AG04450 (cell line): ENCODE results near the gene KLHL29. TPM values are rescaled to one million over a fixed set of nuclear protein-coding genes. Genes with fewer than 3 reads are reported as not detected.

Experiments used
- CTCF ChIA-PET: fragments of 300-600, 350-600 bp; formaldehyde crosslinking; extraction: SDS; loops from one replicate; lab custom pipeline; 2022; ENCODE audit warnings: antibody characterized with exemption, inconsistent platforms; lab: Charles Lee
- POLR2A ChIA-PET: fragments of 350-600 bp; formaldehyde crosslinking; extraction: SDS; loops from one replicate; lab custom pipeline; 2021; ENCODE audit warnings: antibody characterized with exemption, inconsistent platforms; lab: Yijun Ruan, JAX
- DNase-seq: peaks from one replicate; pipeline ENCODE4 v3.0.0-alpha.2; 2011; ENCODE audit warnings: low read depth, low spot score
- H3K27ac ChIP-seq: one replicate; pipeline ENCODE4 v1.5.1; 2012; ENCODE audit warnings: low read depth, low read length, control low read depth
- H3K27me3 ChIP-seq: one replicate; pipeline ENCODE4 v1.6.0; 2012; ENCODE audit warnings: low read length; ENCODE audit not compliant: control insufficient read depth, insufficient read depth
- H3K4me3 ChIP-seq: 2 replicates; pipeline ENCODE4 v1.5.1; 2011; ENCODE audit warnings: mild to moderate bottlenecking, low read depth, low read length, control low read depth
- H3K9me3 ChIP-seq: 2 replicates; pipeline ENCODE4 v1.5.1; 2012; ENCODE audit warnings: low read length; ENCODE audit not compliant: control insufficient read depth, insufficient read depth
- CTCF ChIP-seq: IDR thresholded peaks from 2 replicates; pipeline ENCODE4 v1.5.1; 2011; ENCODE audit warnings: low read depth, low read length, control low read depth, inconsistent platforms
- polyA plus RNA-seq: library from polyadenylated mRNA; depleted of rRNA; stranded (reverse); fragments of >200 nt; gene quantifications from 2 replicates; pipeline ENCODE4 v1.2.3, GENCODE V29; 2011

Gene KLHL29
- polyA plus RNA-seq, 1 experiment: 3.6 TPM

DNA sequence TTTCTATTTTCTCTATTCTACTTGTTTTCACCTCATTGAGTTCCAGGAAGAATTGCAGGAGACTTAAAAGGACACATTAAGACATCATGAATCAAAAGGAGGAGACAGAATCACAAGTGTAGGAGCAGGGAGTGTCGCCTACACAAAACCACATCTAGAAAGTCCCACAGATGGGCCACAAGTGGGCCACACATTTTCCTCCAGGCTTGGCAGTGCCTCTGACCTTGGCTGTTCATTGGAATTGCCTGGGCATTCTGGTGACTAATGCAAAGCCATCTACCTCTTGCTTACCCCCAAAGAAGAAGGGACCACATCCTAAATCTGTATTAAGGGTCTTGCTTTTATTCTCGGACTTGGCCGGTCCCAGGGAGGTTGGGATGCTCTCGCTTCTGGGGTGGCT, 103.6 kb downstream of the KLHL29 start:
- no peak overlapping the region for H3K4me3 ChIP-seq
- H3K27me3 ChIP-seq: peaks cover 5% of the 10 kb centered on the region
- ChIA-PET POLR2A (no interaction called here), CTCF (no interaction called here)
- H3K9me3 ChIP-seq: no peaks in the 10 kb centered on the region
- DNase-seq: no peak
- no peak overlapping the region for H3K27ac ChIP-seq
- no peak for TF ChIP-seq CTCF

DNA sequence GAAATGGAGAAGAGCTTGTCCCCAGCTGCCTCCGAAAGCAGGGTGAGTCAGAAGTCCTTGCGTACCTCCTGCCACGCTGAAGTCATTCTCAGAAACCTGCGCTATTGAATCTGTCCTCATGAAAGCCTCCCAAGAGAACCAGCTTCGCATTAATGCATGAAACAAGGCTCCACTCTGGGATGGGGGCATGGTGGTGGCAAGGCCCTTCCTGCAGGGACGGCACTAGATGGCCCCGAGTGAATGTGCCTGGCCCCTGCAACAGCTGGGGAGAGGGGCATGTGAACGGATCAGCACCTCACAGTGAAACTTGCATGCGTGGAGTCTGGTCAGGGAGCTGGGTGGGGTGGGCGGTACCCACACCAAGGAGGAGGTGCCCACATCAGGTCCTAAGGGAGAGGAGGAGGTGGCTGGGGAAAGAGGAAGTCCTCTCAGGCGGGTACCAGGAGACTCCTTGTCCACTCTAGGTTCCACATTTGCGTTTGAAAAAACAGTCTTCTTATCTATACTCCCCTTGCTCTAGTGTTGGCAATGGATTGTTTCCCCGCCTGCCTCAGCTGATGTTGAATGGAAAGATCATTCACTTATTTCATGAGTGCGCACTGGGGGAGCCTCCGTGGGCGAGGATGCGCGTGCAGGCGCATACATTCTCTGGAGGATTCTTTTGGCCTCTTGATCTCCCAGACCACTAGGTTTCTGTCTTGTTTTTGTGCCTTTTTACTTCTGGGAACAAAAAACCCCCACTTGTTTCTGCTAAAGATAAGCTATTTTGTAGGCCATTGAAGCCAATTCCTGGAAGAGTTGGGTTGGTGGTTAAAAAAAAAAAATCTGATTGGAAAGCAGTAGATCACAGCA, 104.7 kb downstream of the KLHL29 start:
- Histone ChIP-seq H3K27ac (no peak overlapping the region), H3K27me3 (peaks cover 5% of the 10 kb centered on the region), H3K9me3 (no peaks in the 10 kb centered on the region), H3K4me3 (no peak overlapping the region)
- no peak for TF ChIP-seq CTCF
- POLR2A ChIA-PET: no interaction called here
- CTCF ChIA-PET: interaction anchor here (0.6 kb wide), 1 partner anchor 52 kb away, joined by 6 read pairs; no protein-coding TSS in a partner anchor
- DNase-seq: no peak

DNA sequence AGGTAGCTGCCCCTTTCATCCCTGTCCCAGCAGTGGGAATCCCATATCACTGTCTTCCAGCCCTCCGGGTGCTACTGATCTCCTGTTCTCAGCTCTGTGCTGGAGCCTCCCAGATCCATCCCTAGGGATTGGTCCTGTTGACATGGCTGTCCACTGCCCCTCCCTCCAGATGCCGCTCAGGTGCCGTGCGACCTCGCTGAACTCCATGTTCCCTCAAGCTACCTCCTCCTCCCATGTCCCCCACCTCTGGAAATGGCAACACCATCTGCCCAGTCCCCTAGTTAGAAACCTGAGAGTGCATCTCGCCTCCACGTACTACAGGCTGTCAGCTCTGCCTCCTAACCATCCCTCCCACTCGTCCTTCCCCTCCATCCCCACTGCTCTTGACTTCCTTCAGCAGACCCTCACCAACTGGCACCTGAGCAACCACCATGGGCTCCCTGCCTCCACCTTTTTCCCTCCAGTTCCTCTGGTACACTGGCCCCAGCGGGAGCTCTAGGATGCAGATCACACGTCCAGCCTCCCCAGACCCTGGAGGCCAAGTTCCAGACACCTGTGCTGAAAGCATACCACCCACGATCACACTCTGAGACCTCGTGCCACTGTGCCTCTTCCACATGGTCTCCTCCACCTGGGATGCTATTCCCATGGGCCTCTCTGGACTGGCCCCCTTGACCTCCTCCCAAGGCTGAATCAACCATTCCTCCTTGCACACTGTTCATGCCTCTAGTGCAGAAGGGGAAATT, 106.8 kb downstream of the KLHL29 start:
- H3K27ac ChIP-seq: no peak overlapping the region
- H3K27me3 ChIP-seq: peaks cover 2% of the 10 kb centered on the region
- POLR2A ChIA-PET: no interaction called here
- CTCF ChIA-PET: no interaction called here
- no peak overlapping the region for H3K4me3 ChIP-seq
- DNase-seq: no peak
- H3K9me3 ChIP-seq: no peaks in the 10 kb centered on the region
- no peak for TF ChIP-seq CTCF

- Histone ChIP-seq H3K27me3 (peaks cover 2% of the 10 kb centered on the region), H3K27ac (no peak overlapping the region), H3K9me3 (no peaks in the 10 kb centered on the region), H3K4me3 (no peak overlapping the region)
- no peak for TF ChIP-seq CTCF
- ChIA-PET CTCF (no interaction called here), POLR2A (no interaction called here)
- no peak for DNase-seq
Measured at GRCh38 chr2:23492337-23492675, 107.3 kb downstream of the KLHL29 start.

- peaks cover 2% of the 10 kb centered on the region for H3K27me3 ChIP-seq
- TF ChIP-seq CTCF: no peak
- H3K27ac ChIP-seq: no peak overlapping the region
- ChIA-PET POLR2A (no interaction called here), CTCF (interaction anchor here (1.0 kb wide), 1 partner anchor 17 kb away, joined by 3 read pairs; no protein-coding TSS in a partner anchor)
- no peak overlapping the region for H3K4me3 ChIP-seq
- no peaks in the 10 kb centered on the region for H3K9me3 ChIP-seq
- no peak for DNase-seq
Measured at GRCh38 chr2:23492921-23493320, 107.9 kb downstream of the KLHL29 start.
